ENCODE results near the gene LMO3.

The LMO3 gene

GRCh38 chr12:16585781-16586180 is 20.2 kb downstream of the LMO3 start:
- no peaks in the 10 kb centered on the region for H3K4me1 ChIP-seq (ENCODE audit: control insufficient read depth, insufficient read depth, low read length, poor library complexity, severe bottlenecking)
- no peak overlapping the region for H3K4me3 ChIP-seq (ENCODE audit: insufficient read depth, low read depth, low read length, poor library complexity, severe bottlenecking)
- H3K36me3 ChIP-seq (ENCODE audit: control insufficient read depth, insufficient read depth, low read length): no peaks in the 10 kb centered on the region
- no peak overlapping the region for H3K27ac ChIP-seq (ENCODE audit: insufficient read depth, low read length, poor library complexity, severe bottlenecking)
- no peak for DNase-seq
- no peaks in the 10 kb centered on the region for H3K27me3 ChIP-seq (replicated peaks; ENCODE audit: control insufficient read depth, insufficient read depth, low read length, poor library complexity, severe bottlenecking)
- no peaks in the 10 kb centered on the region for H3K9me3 ChIP-seq (ENCODE audit: control insufficient read depth, low read length)

- no peak overlapping the region for H3K27ac ChIP-seq (ENCODE audit: insufficient read depth, low read length, poor library complexity, severe bottlenecking)
- DNase-seq: no peak
- no peaks in the 10 kb centered on the region for H3K9me3 ChIP-seq (ENCODE audit: control insufficient read depth, low read length)
- H3K36me3 ChIP-seq (ENCODE audit: control insufficient read depth, insufficient read depth, low read length): no peaks in the 10 kb centered on the region
- no peak overlapping the region for H3K4me3 ChIP-seq (ENCODE audit: insufficient read depth, low read depth, low read length, poor library complexity, severe bottlenecking)
- no peaks in the 10 kb centered on the region for H3K27me3 ChIP-seq (replicated peaks; ENCODE audit: control insufficient read depth, insufficient read depth, low read length, poor library complexity, severe bottlenecking)
- H3K4me1 ChIP-seq (ENCODE audit: control insufficient read depth, insufficient read depth, low read length, poor library complexity, severe bottlenecking): no peaks in the 10 kb centered on the region
Measured at GRCh38 chr12:16583969-16584745, 21.8 kb downstream of the LMO3 start.

GRCh38 chr12:16581416-16581815 is 24.5 kb downstream of the LMO3 start:
- DNase-seq: no peak
- H3K4me3 ChIP-seq (ENCODE audit: insufficient read depth, low read depth, low read length, poor library complexity, severe bottlenecking): no peak overlapping the region

GRCh38 chr12:16579041-16579440 is 26.9 kb downstream of the LMO3 start:
- H3K4me1 ChIP-seq (ENCODE audit: control insufficient read depth, insufficient read depth, low read length, poor library complexity, severe bottlenecking): no peaks in the 10 kb centered on the region
- no peak for DNase-seq
- no peaks in the 10 kb centered on the region for H3K27me3 ChIP-seq (replicated peaks; ENCODE audit: control insufficient read depth, insufficient read depth, low read length, poor library complexity, severe bottlenecking)
- no peaks in the 10 kb centered on the region for H3K9me3 ChIP-seq (ENCODE audit: control insufficient read depth, low read length)
- no peak overlapping the region for H3K27ac ChIP-seq (ENCODE audit: insufficient read depth, low read length, poor library complexity, severe bottlenecking)
- H3K4me3 ChIP-seq (ENCODE audit: insufficient read depth, low read depth, low read length, poor library complexity, severe bottlenecking): no peak overlapping the region
- H3K36me3 ChIP-seq (ENCODE audit: control insufficient read depth, insufficient read depth, low read length): no peaks in the 10 kb centered on the region

More at GRCh38 chr12:16581416-16581815, 24.5 kb downstream of the LMO3 start:
- Histone ChIP-seq H3K9me3 (ENCODE audit: control insufficient read depth, low read length) (no peaks in the 10 kb centered on the region), H3K4me1 (ENCODE audit: control insufficient read depth, insufficient read depth, low read length, poor library complexity, severe bottlenecking) (no peaks in the 10 kb centered on the region), H3K27me3 (replicated peaks; ENCODE audit: control insufficient read depth, insufficient read depth, low read length, poor library complexity, severe bottlenecking) (no peaks in the 10 kb centered on the region), H3K36me3 (ENCODE audit: control insufficient read depth, insufficient read depth, low read length) (no peaks in the 10 kb centered on the region), H3K27ac (ENCODE audit: insufficient read depth, low read length, poor library complexity, severe bottlenecking) (no peak overlapping the region)

- no peak for DNase-seq
- H3K36me3 ChIP-seq (ENCODE audit: control insufficient read depth, insufficient read depth, low read length): no peaks in the 10 kb centered on the region
- H3K4me1 ChIP-seq (ENCODE audit: control insufficient read depth, insufficient read depth, low read length, poor library complexity, severe bottlenecking): no peaks in the 10 kb centered on the region
- no peak overlapping the region for H3K27ac ChIP-seq (ENCODE audit: insufficient read depth, low read length, poor library complexity, severe bottlenecking)
- no peaks in the 10 kb centered on the region for H3K9me3 ChIP-seq (ENCODE audit: control insufficient read depth, low read length)
- H3K4me3 ChIP-seq (ENCODE audit: insufficient read depth, low read depth, low read length, poor library complexity, severe bottlenecking): no peak overlapping the region
- no peaks in the 10 kb centered on the region for H3K27me3 ChIP-seq (replicated peaks; ENCODE audit: control insufficient read depth, insufficient read depth, low read length, poor library complexity, severe bottlenecking)
Measured at GRCh38 chr12:16573398-16574077, 32.4 kb downstream of the LMO3 start.

- no peaks in the 10 kb centered on the region for H3K36me3 ChIP-seq (ENCODE audit: control insufficient read depth, insufficient read depth, low read length)
- no peaks in the 10 kb centered on the region for H3K27me3 ChIP-seq (replicated peaks; ENCODE audit: control insufficient read depth, insufficient read depth, low read length, poor library complexity, severe bottlenecking)
- H3K9me3 ChIP-seq (ENCODE audit: control insufficient read depth, low read length): no peaks in the 10 kb centered on the region
- no peak overlapping the region for H3K27ac ChIP-seq (ENCODE audit: insufficient read depth, low read length, poor library complexity, severe bottlenecking)
- H3K4me3 ChIP-seq (ENCODE audit: insufficient read depth, low read depth, low read length, poor library complexity, severe bottlenecking): no peak overlapping the region
- no peak for DNase-seq
- H3K4me1 ChIP-seq (ENCODE audit: control insufficient read depth, insufficient read depth, low read length, poor library complexity, severe bottlenecking): no peaks in the 10 kb centered on the region
Measured at GRCh38 chr12:16568873-16569272, 37.1 kb downstream of the LMO3 start.

- Histone ChIP-seq H3K4me3 (ENCODE audit: insufficient read depth, low read depth, low read length, poor library complexity, severe bottlenecking) (no peak overlapping the region), H3K9me3 (ENCODE audit: control insufficient read depth, low read length) (no peaks in the 10 kb centered on the region), H3K27me3 (replicated peaks; ENCODE audit: control insufficient read depth, insufficient read depth, low read length, poor library complexity, severe bottlenecking) (no peaks in the 10 kb centered on the region), H3K4me1 (ENCODE audit: control insufficient read depth, insufficient read depth, low read length, poor library complexity, severe bottlenecking) (no peaks in the 10 kb centered on the region), H3K36me3 (ENCODE audit: control insufficient read depth, insufficient read depth, low read length) (no peaks in the 10 kb centered on the region), H3K27ac (ENCODE audit: insufficient read depth, low read length, poor library complexity, severe bottlenecking) (no peak overlapping the region)
- DNase-seq: no peak
Measured at GRCh38 chr12:16564675-16565074, 41.3 kb downstream of the LMO3 start.

GRCh38 chr12:16563504-16563903 is 42.5 kb downstream of the LMO3 start:
- H3K4me1 ChIP-seq (ENCODE audit: control insufficient read depth, insufficient read depth, low read length, poor library complexity, severe bottlenecking): no peaks in the 10 kb centered on the region
- H3K9me3 ChIP-seq (ENCODE audit: control insufficient read depth, low read length): no peaks in the 10 kb centered on the region
- DNase-seq: no peak
- H3K4me3 ChIP-seq (ENCODE audit: insufficient read depth, low read depth, low read length, poor library complexity, severe bottlenecking): no peak overlapping the region
- no peaks in the 10 kb centered on the region for H3K36me3 ChIP-seq (ENCODE audit: control insufficient read depth, insufficient read depth, low read length)
- H3K27me3 ChIP-seq (replicated peaks; ENCODE audit: control insufficient read depth, insufficient read depth, low read length, poor library complexity, severe bottlenecking): no peaks in the 10 kb centered on the region
- no peak overlapping the region for H3K27ac ChIP-seq (ENCODE audit: insufficient read depth, low read length, poor library complexity, severe bottlenecking)

- H3K36me3 ChIP-seq (ENCODE audit: control insufficient read depth, insufficient read depth, low read length): no peaks in the 10 kb centered on the region
- H3K4me3 ChIP-seq (ENCODE audit: insufficient read depth, low read depth, low read length, poor library complexity, severe bottlenecking): no peak overlapping the region
- no peak for DNase-seq
- no peaks in the 10 kb centered on the region for H3K27me3 ChIP-seq (replicated peaks; ENCODE audit: control insufficient read depth, insufficient read depth, low read length, poor library complexity, severe bottlenecking)
- H3K9me3 ChIP-seq (ENCODE audit: control insufficient read depth, low read length): no peaks in the 10 kb centered on the region
- H3K27ac ChIP-seq (ENCODE audit: insufficient read depth, low read length, poor library complexity, severe bottlenecking): no peak overlapping the region
- H3K4me1 ChIP-seq (ENCODE audit: control insufficient read depth, insufficient read depth, low read length, poor library complexity, severe bottlenecking): no peaks in the 10 kb centered on the region
Measured at GRCh38 chr12:16562921-16563320, 43.0 kb downstream of the LMO3 start.

- DNase-seq: no peak
- Histone ChIP-seq H3K9me3 (ENCODE audit: control insufficient read depth, low read length) (no peaks in the 10 kb centered on the region), H3K27ac (ENCODE audit: insufficient read depth, low read length, poor library complexity, severe bottlenecking) (no peak overlapping the region), H3K4me3 (ENCODE audit: insufficient read depth, low read depth, low read length, poor library complexity, severe bottlenecking) (no peak overlapping the region), H3K36me3 (ENCODE audit: control insufficient read depth, insufficient read depth, low read length) (no peaks in the 10 kb centered on the region), H3K27me3 (replicated peaks; ENCODE audit: control insufficient read depth, insufficient read depth, low read length, poor library complexity, severe bottlenecking) (no peaks in the 10 kb centered on the region), H3K4me1 (ENCODE audit: control insufficient read depth, insufficient read depth, low read length, poor library complexity, severe bottlenecking) (no peaks in the 10 kb centered on the region)
Measured at GRCh38 chr12:16562435-16562834, 43.5 kb downstream of the LMO3 start.
